HEK293 (cell line): ENCODE data around the gene SIRT4.

Source experiments
- CTCF ChIA-PET: fragments of 350-600 bp; formaldehyde crosslinking; extraction: SDS; loops from one replicate; lab custom pipeline; 2021; ENCODE audit warnings: antibody characterized with exemption; lab: Yijun Ruan, JAX
- POLR2A ChIA-PET: fragments of 300-600 bp; formaldehyde crosslinking; extraction: SDS; loops from one replicate; lab custom pipeline; 2020; ENCODE audit warnings: antibody characterized with exemption, inconsistent platforms; lab: Yijun Ruan, JAX
- H3K27ac ChIP-seq: fragments of 200-500 bp; sonication (Bioruptor generic); 2 replicates; pipeline ENCODE4 v1.5.1; 2014; ENCODE audit warnings: low read depth, low read length, control low read depth, inconsistent platforms; ENCODE audit errors: extremely low read depth
- H3K36me3 ChIP-seq, 2 experiments: fragments of 200-500 bp in 1 of 2; sonication (Bioruptor generic) in 1 of 2; 1 replicate in 1 of 2; 2 replicates in 1 of 2; pipeline ENCODE4 v1.5.1; 2014 to 2017; ENCODE audit warnings: inconsistent platforms in 2 of 2, low read length in 2 of 2; ENCODE audit not compliant: control insufficient read depth in 2 of 2, insufficient read depth in 1 of 2
- H3K4me1 ChIP-seq: fragments of 200-500 bp; sonication (Bioruptor generic); 2 replicates; pipeline ENCODE4 v1.5.1; 2014; ENCODE audit warnings: mild to moderate bottlenecking, low read length, inconsistent platforms; ENCODE audit not compliant: control insufficient read depth, insufficient read depth
- H3K4me3 ChIP-seq: 2 replicates; pipeline ENCODE4 v1.5.1; 2011; ENCODE audit warnings: low read depth, mild to moderate bottlenecking, control low read depth, low read length, moderate library complexity
- H3K9me3 ChIP-seq: fragments of 200-500 bp; sonication (Bioruptor generic); 2 replicates; pipeline ENCODE4 v1.5.1; 2014; ENCODE audit warnings: low read depth, low read length, inconsistent platforms; ENCODE audit not compliant: control insufficient read depth, insufficient read depth
- GLIS2 ChIP-seq: fragments of 450-650 bp; formaldehyde crosslinking; IDR thresholded peaks from 2 replicates; pipeline ENCODE4 v1.5.1; 2016; ENCODE audit warnings: missing biosample characterization, missing genetic modification characterization
- SCRT1 ChIP-seq: fragments of 450-650 bp; formaldehyde crosslinking; IDR thresholded peaks from 2 replicates; pipeline ENCODE4 v1.5.1; 2016; ENCODE audit warnings: missing biosample characterization, missing genetic modification characterization, borderline replicate concordance
- SP7 ChIP-seq: fragments of 450-650 bp; formaldehyde crosslinking; IDR thresholded peaks from 2 replicates; pipeline ENCODE4 v1.5.1; 2016; ENCODE audit warnings: missing biosample characterization, missing genetic modification characterization
- TRIM28 ChIP-seq: IDR thresholded peaks from 2 replicates; pipeline ENCODE4 v1.6.1; 2011; ENCODE audit warnings: low read length, control low read depth, borderline replicate concordance
- WT1 ChIP-seq: fragments of 450-650 bp; formaldehyde crosslinking; IDR thresholded peaks from 2 replicates; pipeline ENCODE4 v1.5.1; 2016; ENCODE audit warnings: missing biosample characterization, missing genetic modification characterization
- ZBTB17 ChIP-seq: fragments of 450-650 bp; formaldehyde crosslinking; IDR thresholded peaks from 2 replicates; pipeline ENCODE4 v1.5.1; 2016; ENCODE audit warnings: missing biosample characterization, missing genetic modification characterization
- ZNF138 ChIP-seq: fragments of 450-650 bp; formaldehyde crosslinking; IDR thresholded peaks from 2 replicates; pipeline ENCODE4 v1.5.1; 2016; ENCODE audit warnings: missing biosample characterization, missing genetic modification characterization, borderline replicate concordance
- ZNF140 ChIP-seq: fragments of 450-650 bp; formaldehyde crosslinking; IDR thresholded peaks from 2 replicates; pipeline ENCODE4 v1.5.1; 2016; ENCODE audit warnings: missing biosample characterization, missing genetic modification characterization
- ZNF292 ChIP-seq: fragments of 450-650 bp; formaldehyde crosslinking; IDR thresholded peaks from 2 replicates; pipeline ENCODE4 v1.5.1; 2016; ENCODE audit warnings: low read depth, missing biosample characterization, missing genetic modification characterization, borderline replicate concordance
- ZNF350 ChIP-seq: fragments of 450-650 bp; formaldehyde crosslinking; IDR thresholded peaks from 2 replicates; pipeline ENCODE4 v1.5.0; 2017; ENCODE audit warnings: missing biosample characterization, mild to moderate bottlenecking, missing genetic modification characterization
- ZNF544 ChIP-seq: fragments of 450-650 bp; formaldehyde crosslinking; IDR thresholded peaks from 2 replicates; pipeline ENCODE4 v1.5.0; 2017; ENCODE audit warnings: missing biosample characterization, missing genetic modification characterization
- TF ChIP-seq, protein P1 (sequence below): fragments of 450-650 bp; formaldehyde crosslinking; IDR thresholded peaks from 2 replicates; pipeline ENCODE4 v1.5.1; 2016; ENCODE audit warnings: missing biosample characterization, missing genetic modification characterization
- TF ChIP-seq, protein P2 (sequence below): fragments of 450-650 bp; formaldehyde crosslinking; IDR thresholded peaks from 2 replicates; pipeline ENCODE4 v1.5.1; 2016; ENCODE audit warnings: missing biosample characterization, missing genetic modification characterization
- TF ChIP-seq, protein P3 (sequence below): fragments of 450-650 bp; formaldehyde crosslinking; IDR thresholded peaks from 2 replicates; pipeline ENCODE4 v1.5.0; 2017; ENCODE audit warnings: missing biosample characterization, missing genetic modification characterization, borderline replicate concordance
- TF ChIP-seq, protein P4 (sequence below): fragments of 450-650 bp; formaldehyde crosslinking; IDR thresholded peaks from 2 replicates; pipeline ENCODE4 v1.5.1; 2016; ENCODE audit warnings: missing biosample characterization, missing genetic modification characterization

Gene SIRT4

DNA sequence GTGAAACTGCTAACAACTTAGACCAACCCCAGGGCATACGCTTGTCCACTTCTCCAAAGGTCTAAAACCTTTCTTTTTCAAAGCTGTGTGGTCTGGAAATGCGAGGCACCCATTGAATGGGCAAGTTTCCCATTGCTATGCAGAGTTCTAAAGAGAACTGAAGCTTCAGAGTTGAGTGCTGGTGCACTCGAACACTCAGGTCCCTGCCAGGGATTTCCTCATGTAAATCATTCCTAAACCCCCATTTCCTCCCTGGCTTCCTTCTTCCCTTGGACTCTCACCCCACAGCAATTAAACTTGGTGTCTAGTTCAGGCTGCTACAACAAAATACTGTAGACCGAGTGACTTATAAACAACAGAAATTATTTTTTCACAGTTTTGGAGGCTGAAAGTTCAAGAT, 34.4 kb upstream of the SIRT4 start:
- Histone ChIP-seq H3K36me3 (no peaks in the 10 kb centered on the region), H3K9me3 (no peaks in the 10 kb centered on the region), H3K27ac (no peak overlapping the region), H3K4me3 (no peak overlapping the region), H3K4me1 (0 out of 2 replicates have a peak, but pooled peaks cover 4% of the 10 kb centered on the region)
- ChIA-PET POLR2A (interaction anchor here (1.4 to 8.6 kb wide), 3 partner anchors 24 to 68 kb away, joined by 5 to 126 read pairs (median 98); partner anchors contain the start of genes RNU4-2 and RPLP0), CTCF (interaction anchor here (0.8 to 16.4 kb wide), 5 partner anchors 16 to 42 kb away, joined by 3 to 581 read pairs (median 4); partner anchors contain the start of gene SIRT4)
- no peak for TF ChIP-seq ZNF292 (tag by site-specific recombination)

DNA sequence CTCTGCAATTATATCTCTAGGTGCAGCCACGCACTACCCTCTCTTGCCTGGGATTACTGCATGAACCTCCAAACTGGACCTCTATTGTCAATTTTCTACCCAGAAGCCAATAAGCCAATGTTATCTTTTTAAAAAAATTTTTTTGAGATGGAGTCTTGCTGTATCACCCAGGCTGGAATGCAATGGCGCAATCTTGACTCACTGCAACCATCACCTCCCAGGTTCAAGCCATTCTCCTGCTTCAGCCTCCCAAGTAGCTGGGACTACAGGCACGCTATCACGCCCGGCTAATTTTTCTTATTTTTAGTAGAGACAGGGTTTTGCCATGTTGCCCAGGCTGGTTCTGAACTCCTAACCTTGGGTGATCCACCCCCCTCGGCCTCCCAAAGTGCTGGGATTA, 25.4 kb upstream of the SIRT4 start:
- ChIA-PET POLR2A (interaction anchor here (3.1 kb wide), 1 partner anchor 15 kb away, joined by 16 read pairs; the partner anchor contains the start of gene RNU4-2), CTCF (interaction anchor here (1.0 kb wide), 1 partner anchor 48 kb away, joined by 3 read pairs; no protein-coding TSS in a partner anchor)
- Histone ChIP-seq H3K4me1 (no peaks in the 10 kb centered on the region), H3K36me3 (no peaks in the 10 kb centered on the region), H3K9me3 (no peaks in the 10 kb centered on the region), H3K4me3 (no peak overlapping the region), H3K27ac (no peak overlapping the region)
- TF ChIP-seq, protein P1, sequence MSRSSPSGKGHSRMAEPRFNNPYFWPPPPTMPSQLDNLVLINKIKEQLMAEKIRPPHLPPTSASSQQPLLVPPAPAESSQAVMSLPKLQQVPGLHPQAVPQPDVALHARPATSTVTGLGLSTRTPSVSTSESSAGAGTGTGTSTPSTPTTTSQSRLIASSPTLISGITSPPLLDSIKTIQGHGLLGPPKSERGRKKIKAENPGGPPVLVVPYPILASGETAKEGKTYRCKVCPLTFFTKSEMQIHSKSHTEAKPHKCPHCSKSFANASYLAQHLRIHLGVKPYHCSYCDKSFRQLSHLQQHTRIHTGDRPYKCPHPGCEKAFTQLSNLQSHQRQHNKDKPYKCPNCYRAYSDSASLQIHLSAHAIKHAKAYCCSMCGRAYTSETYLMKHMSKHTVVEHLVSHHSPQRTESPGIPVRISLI (tag by site-specific recombination), result no peak
- TF ChIP-seq, protein P2, sequence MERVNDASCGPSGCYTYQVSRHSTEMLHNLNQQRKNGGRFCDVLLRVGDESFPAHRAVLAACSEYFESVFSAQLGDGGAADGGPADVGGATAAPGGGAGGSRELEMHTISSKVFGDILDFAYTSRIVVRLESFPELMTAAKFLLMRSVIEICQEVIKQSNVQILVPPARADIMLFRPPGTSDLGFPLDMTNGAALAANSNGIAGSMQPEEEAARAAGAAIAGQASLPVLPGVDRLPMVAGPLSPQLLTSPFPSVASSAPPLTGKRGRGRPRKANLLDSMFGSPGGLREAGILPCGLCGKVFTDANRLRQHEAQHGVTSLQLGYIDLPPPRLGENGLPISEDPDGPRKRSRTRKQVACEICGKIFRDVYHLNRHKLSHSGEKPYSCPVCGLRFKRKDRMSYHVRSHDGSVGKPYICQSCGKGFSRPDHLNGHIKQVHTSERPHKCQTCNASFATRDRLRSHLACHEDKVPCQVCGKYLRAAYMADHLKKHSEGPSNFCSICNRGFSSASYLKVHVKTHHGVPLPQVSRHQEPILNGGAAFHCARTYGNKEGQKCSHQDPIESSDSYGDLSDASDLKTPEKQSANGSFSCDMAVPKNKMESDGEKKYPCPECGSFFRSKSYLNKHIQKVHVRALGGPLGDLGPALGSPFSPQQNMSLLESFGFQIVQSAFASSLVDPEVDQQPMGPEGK (tag by site-specific recombination), result no peak
- TF ChIP-seq SP7 (tag by site-specific recombination) (no peak), TRIM28 (no peak)
- TF ChIP-seq, protein P3, sequence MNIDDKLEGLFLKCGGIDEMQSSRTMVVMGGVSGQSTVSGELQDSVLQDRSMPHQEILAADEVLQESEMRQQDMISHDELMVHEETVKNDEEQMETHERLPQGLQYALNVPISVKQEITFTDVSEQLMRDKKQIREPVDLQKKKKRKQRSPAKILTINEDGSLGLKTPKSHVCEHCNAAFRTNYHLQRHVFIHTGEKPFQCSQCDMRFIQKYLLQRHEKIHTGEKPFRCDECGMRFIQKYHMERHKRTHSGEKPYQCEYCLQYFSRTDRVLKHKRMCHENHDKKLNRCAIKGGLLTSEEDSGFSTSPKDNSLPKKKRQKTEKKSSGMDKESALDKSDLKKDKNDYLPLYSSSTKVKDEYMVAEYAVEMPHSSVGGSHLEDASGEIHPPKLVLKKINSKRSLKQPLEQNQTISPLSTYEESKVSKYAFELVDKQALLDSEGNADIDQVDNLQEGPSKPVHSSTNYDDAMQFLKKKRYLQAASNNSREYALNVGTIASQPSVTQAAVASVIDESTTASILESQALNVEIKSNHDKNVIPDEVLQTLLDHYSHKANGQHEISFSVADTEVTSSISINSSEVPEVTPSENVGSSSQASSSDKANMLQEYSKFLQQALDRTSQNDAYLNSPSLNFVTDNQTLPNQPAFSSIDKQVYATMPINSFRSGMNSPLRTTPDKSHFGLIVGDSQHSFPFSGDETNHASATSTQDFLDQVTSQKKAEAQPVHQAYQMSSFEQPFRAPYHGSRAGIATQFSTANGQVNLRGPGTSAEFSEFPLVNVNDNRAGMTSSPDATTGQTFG (tag by site-specific recombination), result no peak

DNA sequence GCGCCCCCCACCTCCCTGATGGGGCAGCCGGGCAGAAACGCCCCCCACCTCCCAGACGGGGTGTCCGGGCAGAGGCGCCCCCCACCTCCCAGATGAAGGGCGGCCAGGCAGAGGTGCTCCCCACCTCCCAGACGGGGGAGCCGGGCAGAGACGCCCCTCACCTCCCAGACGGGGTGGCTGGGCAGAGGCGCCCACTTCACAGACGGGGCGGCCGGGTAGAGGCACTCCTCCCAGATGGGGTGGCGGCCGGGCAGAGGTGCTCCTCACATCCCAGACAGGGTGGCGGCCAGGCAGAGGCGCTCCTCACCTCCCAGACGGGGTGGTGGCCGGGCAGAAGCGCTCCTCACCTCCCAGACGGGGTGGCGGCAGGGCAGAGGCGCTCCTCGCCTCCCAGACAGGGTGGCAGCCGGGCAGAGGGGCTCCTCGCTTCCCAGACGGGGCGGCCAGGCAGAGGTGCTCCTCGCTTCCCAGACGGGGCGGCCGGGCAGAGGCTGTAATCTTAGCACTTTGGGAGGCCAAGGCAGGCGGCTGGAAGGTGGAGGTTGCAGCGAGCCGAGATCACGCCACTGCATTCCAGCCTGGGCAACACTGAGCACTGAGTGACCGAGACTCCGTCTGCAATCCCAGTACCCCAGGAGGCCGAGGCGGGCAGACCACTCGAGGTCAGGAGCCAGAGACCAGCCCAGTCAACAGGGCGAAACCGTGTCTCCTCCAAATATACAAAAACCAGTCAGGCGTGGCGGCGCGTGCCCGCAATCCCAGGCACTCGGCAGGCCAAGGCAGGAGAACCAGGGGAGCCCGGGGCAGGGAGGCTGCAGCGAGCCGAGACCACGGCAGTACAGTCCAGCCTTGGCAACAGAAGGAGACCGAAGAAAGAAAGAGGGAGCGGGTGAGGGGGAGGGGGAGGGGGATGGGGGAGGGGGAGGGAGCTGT, 23.7 kb upstream of the SIRT4 start:
- Histone ChIP-seq H3K27ac (no peak overlapping the region), H3K36me3 (no peaks in the 10 kb centered on the region), H3K4me3 (no peak overlapping the region), H3K9me3 (no peaks in the 10 kb centered on the region), H3K4me1 (no peaks in the 10 kb centered on the region)
- ChIA-PET POLR2A (no interaction called here), CTCF (interaction anchor here (0.6 kb wide), 1 partner anchor 9 kb away, joined by 4 read pairs; no protein-coding TSS in a partner anchor)
- TF ChIP-seq SCRT1 (no peak), WT1 (no peak), ZNF350 (no peak), GLIS2 (tag by site-specific recombination) (no peak), ZNF544 (tag by site-specific recombination) (no peak), ZBTB17 (no peak), ZNF138 (no peak), ZNF140 (tag by site-specific recombination) (no peak)
- TF ChIP-seq, protein P4, sequence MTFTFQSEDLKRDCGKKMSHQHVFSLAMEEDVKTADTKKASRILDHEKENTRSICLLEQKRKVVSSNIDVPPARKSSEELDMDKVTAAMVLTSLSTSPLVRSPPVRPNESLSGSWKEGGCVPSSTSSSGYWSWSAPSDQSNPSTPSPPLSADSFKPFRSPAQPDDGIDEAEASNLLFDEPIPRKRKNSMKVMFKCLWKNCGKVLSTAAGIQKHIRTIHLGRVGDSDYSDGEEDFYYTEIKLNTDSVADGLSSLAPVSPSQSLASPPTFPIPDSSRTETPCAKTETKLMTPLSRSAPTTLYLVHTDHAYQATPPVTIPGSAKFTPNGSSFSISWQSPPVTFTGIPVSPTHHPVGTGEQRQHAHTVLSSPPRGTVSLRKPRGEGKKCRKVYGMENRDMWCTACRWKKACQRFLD (tag by site-specific recombination), result no peak
